GM19351 (cell line): ENCODE results near the gene TCF23.
"Not testable (repeated sequence)": the region's sequence is repeated elsewhere in the genome, so short reads cannot be mapped to it uniquely, and the experiment has no call there.

ENCODE experiments used
- ATAC-seq: cut with Tn5 transposase; IDR thresholded peaks from one replicate; pipeline ENCODE4 v1.9.1; 2021; ENCODE audit warnings: mild to moderate bottlenecking, moderate library complexity; ENCODE audit not compliant: unreplicated experiment

The TCF23 gene

GRCh38 chr2:27148801-27149439 lies at the start of gene TCF23:
TSS of gene TCF23 (plus strand) at chr2:27149004. CDS start at chr2:27149134, 130 bp downstream.
- no peak for ATAC-seq

DNA sequence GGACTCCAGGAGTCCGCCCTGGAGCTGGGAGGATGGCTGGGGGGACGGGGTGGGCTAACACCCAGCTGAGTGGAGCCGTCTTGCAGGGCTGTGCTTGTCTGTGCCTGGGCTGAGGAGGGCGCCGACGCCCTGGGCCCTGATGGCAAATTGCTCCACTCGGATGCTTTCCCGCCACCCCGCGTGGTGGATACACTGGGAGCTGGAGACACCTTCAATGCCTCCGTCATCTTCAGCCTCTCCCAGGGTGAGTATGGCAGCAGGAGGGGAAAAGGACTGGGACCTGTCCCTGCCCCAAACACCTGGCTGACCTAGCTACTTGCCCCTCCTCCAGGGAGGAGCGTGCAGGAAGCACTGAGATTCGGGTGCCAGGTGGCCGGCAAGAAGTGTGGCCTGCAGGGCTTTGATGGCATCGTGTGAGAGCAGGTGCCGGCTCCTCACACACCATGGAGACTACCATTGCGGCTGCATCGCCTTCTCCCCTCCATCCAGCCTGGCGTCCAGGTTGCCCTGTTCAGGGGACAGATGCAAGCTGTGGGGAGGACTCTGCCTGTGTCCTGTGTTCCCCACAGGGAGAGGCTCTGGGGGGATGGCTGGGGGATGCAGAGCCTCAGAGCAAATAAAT lies 49.4 kb upstream of the TCF23 start:
- ATAC-seq: no peak

GRCh38 chr2:27100036-27100435 lies 48.8 kb upstream of the TCF23 start:
- ATAC-seq: no peak

DNA sequence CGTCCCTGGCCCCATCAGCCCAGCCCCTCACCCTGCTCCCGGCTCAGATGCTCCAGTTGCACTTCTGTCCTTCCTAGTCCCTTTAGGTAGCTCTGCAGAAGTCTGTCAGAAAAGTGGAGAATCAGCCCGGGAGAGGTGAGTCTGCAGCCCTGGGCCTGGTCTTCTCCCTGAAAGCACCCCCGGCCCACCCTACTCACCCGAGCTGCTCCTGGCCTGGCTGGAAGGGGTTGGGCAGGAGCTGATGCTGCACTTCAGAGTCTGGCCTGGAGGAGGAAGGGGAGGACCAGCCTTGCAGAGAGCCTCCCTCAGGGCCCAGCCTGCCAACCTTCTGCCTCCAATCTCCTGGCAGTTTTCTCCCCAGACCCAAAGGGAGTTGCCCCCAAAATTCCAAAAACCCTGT lies 46.5 kb upstream of the TCF23 start:
- no peak for ATAC-seq

DNA sequence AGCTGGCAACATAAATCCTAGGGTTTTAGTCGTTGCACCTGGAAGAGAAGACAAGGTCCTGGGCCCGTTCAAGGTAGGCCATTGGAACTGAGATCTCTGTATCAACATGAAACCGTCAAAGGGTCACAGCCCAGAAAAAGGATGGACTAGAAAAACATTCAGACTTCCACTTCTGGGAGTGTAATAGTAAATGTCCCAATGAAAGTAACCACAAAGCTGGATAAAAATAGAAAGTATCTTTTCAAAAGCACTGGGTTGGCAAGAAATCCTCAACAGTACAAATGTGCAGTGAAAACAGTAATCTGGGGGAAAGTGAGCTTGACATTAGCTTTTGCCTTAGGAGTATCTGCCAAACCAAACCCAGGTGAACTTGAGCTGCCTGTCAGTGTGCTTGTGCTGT lies 42.8 kb upstream of the TCF23 start:
- no peak for ATAC-seq

GRCh38 chr2:27108221-27108620 lies 40.6 kb upstream of the TCF23 start:
- no peak for ATAC-seq

GRCh38 chr2:27109083-27109482 lies 39.7 kb upstream of the TCF23 start:
- no peak for ATAC-seq

DNA sequence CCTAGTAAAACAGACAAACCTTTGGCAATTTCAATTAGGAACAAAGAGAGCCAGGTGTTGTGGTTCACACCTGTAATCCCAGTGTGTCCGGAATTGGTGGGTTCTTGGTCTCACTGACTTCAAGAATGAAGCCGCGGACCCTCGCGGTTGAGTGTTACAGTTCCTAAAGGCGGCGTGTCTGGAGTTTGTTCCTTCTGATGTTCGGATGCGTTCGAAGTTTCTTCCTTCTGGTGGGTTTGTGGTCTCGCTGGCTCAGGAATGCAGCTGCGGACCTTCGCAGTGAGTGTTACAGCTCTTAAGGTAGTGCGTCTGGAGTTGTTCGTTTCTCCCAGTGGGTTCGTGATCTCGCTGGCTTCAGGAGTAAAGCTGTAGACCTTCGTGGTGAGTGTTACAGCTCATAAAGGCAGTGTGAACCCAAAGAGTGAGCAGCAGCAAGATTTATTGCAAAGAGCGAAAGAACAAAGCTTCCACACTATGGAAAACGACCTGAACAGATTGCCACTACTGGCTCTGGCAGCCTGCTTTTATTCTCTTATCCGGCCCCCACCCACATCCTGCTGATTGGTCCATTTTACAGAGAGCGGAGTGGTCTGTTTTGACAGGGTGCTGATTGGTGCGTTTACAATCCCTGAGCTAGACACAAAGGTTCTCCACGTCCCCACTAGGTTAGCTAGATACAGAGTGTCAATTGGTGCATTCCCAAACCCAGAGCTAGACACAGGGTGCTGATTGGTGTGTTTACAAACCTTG lies 38.0 kb upstream of the TCF23 start:
- not testable (repeated sequence) for ATAC-seq

DNA sequence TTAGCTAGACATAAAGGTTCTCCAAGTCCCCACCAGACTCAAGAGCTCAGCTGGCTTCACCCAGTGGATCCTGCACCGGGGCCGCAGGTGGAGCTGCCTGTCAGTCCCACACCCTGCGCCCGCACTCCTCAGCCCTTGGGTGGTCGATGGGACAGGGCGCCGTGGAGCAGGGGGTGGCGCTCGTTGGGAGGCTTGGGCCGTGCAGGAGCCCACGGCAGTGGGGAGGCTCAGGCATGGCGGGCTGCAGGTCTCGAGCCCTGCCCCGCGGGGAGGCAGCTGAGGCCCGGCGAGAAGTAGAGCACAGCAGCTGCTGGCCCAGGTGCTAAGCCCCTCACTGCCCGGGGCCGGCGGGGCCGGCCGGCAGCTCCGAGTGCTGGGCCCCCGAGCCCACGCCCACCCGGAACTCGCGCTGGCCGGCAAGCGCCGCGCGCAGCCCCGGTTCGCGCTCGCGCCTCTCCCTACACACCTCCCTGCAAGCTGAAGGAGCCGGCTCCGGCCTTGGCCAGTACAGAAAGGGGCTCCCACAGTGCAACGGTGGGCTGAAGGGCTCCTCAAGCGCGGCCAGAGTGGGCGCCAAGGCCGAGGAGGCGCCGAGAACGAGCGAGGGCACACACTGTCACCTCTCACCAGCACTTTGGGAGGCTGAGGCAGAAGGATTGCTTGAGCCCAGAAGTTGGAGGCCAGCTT lies 37.3 kb upstream of the TCF23 start:
- ATAC-seq: not testable (repeated sequence)

GRCh38 chr2:27115519-27115918 lies 33.3 kb upstream of the TCF23 start:
- ATAC-seq: no peak

DNA sequence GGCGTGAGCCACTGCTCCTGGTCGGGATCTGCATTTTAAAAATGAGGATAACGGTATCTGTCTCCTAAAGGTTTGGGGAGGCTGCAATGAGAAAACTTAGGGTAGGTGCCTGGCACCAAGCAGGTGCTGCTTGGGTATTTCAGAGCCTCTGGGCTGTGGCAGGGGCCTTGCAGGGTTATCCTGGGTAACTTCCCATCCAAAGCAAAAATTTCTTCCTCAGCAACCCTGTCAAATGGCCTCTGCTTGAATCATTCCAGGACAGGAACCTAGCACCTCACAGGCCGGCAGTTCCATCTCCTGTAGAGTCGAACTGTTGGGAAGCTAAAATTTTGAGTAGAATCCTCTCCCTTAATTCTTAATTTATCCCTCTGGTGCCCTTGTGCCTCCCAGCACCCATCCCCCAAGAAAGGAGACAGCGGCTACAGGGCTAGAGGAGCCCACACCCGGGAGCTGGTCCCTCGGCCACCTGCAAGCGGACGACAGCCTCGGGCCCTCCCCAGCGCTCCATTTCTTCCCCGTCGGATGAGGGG lies 30.7 kb upstream of the TCF23 start:
- no peak for ATAC-seq

- ATAC-seq: no peak
Observed at GRCh38 chr2:27118525-27119329, 30.1 kb upstream of the TCF23 start, which contains the start of gene CGREF1. TSS of gene CGREF1 (minus strand) at chr2:27119128. CDS start at chr2:27104366, 14,762 bp downstream.

GRCh38 chr2:27119330-27119670 lies 29.5 kb upstream of the TCF23 start:
- not testable (repeated sequence) for ATAC-seq

DNA sequence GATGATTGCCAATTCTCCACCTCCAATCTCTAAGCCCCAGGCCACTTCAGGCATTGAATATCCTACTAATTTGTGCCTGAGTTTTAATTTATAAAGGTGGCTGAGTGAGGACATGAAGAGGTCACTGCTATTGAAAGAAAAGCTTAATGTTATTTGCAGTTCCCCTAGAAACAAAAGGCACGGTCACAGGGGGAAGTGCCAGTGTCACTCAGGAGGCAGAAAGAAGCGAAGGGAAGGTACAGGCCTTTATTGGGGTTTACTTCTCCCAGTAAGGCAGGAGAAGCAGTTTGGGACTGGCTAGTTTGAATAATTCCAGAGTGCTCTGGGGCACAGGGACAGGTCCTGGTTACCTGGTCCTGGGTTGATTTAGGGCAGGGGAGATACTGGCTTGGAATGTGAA lies 26.9 kb upstream of the TCF23 start:
- ATAC-seq: no peak

- no peak for ATAC-seq
Observed at GRCh38 chr2:27122791-27123190, 26.0 kb upstream of the TCF23 start.

DNA sequence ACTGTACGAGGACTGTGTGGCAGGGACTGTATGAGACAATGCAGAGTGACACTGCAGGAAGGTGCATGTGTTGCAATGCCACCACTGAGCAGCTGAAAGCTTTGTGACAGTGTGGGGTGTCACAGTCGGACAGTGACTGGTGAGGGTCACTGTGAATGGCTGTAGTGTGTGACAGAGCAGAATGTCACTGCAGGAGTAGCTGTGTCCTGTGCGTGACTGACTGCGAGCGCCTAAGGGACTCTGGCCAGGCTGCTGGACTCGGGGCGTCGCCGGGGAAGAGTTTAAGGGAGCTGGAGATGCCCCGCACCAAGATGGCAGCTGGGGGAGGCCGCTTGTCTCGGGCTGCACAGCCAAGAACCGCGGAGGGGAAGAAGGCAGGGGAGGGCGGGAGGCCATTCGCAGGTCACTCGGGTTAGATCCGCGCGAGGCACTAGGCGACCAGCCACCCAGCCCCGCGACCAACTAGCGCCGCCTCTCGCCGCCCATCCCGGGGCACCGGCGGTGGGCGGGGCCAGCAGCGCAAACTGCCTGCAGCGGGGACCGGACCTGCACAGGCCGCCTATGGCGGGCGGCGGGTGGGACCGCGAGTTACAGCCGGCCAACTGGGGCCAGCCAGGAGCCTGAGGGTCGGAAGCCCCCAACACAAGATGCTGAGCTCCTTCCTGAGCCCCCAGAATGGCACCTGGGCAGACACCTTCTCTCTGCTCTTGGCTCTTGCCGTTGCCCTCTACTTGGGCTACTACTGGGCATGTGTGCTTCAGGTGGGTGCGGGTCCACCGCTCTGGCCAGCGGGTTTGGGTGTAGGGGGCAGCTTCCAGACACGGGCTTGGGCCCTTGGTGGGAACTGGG lies 25.3 kb upstream of the TCF23 start, which contains the start of gene ABHD1:
TSS of gene ABHD1 (plus strand) at position 514 of the 849 bp plus-strand sequence. CDS start at position 648, 134 bp downstream.
- no peak for ATAC-seq

- no peak for ATAC-seq
Observed at GRCh38 chr2:27125104-27125503, 23.7 kb upstream of the TCF23 start.

GRCh38 chr2:27126252-27126710 lies 22.5 kb upstream of the TCF23 start:
- ATAC-seq: no peak
